Hippocampal formation (tissue), 2 donors: ENCODE data around the gene FSCN2.

Experiments used
- DNase-seq, 2 donors: peaks; one replicate each; lab custom pipeline; 2025; lab: John Stamatoyannopoulos, UW

Gene FSCN2

DNA sequence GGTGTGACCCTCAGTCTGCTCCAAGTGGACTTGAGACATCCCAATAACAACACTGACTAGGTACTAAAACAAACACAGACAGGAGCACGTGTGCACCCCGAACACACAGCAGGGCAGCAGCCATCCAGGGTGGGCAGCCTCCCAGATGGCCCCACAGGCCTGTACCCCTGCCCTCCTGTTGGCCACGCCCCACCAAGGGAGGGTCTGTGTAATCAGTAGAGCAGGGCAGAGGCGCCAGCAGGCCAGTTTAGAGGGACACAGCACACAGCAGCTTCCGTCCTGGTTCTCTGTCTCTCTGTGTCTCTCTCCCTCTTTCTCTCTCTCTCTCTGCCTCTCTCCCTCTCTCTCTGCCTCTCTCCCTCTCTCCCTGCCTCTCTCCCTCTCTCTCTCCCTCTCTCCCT, 37.0 kb upstream of the FSCN2 start:
- no peak for DNase-seq

DNA sequence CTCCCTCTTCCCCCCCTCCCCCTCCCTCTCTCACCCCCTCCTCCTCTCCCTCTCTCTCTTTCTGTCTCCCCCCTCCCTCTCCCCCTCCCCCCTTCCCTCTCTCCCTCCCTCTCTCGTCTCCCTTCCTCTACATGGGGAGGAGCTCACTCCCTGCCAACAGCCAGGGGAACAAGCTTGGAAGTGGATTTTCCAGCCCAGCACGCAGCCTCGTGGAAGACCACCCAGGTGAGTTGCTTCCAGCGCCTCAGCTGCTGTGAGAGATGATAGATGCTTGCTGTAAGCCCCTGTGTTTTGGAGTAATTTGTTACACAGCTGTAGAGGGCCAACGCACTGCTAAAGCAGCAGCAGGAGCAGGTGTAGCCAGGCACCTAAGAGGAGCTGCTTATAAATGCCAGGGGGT, 36.4 kb upstream of the FSCN2 start:
- no peak for DNase-seq

DNA sequence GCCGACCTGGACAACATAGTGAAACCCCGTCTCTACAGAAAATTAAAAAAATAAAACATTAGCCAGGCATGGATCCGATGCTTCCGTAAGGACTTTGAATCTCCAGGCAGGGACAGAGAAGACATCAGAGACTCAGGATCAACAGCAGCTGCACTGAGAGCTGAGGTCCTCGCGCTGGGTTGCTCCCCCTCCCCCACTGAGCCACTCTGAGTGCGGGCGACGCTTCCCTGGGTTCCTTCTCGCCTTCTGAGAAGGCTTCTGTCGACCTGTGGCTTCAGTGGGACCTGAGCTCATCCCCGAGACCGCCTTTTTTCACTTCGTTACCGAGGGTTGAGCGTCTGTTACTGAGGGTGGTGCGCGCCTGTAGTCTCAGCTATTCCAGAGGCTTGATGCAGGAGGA, 36.0 kb upstream of the FSCN2 start:
- DNase-seq, result no peak

DNA sequence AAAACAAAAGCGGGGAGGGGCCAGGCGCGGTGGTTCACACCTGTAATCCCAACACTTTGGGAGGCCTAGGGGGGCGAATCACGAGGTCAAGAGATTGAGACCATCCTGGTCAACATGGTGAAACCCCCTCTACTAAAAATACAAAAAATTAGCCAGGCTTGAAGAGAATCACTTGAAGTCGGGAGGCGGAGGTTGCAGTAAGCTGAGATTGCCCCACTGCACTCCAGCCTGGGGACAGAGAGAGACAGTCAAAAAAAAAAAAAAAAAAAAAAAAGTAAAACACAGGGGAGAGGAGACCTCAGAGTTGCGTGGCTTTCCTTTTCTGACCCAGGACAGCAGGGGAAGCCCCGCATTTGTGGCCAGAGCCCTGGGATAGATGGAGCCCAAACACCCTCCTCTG, 35.5 kb upstream of the FSCN2 start:
- no peak for DNase-seq

DNA sequence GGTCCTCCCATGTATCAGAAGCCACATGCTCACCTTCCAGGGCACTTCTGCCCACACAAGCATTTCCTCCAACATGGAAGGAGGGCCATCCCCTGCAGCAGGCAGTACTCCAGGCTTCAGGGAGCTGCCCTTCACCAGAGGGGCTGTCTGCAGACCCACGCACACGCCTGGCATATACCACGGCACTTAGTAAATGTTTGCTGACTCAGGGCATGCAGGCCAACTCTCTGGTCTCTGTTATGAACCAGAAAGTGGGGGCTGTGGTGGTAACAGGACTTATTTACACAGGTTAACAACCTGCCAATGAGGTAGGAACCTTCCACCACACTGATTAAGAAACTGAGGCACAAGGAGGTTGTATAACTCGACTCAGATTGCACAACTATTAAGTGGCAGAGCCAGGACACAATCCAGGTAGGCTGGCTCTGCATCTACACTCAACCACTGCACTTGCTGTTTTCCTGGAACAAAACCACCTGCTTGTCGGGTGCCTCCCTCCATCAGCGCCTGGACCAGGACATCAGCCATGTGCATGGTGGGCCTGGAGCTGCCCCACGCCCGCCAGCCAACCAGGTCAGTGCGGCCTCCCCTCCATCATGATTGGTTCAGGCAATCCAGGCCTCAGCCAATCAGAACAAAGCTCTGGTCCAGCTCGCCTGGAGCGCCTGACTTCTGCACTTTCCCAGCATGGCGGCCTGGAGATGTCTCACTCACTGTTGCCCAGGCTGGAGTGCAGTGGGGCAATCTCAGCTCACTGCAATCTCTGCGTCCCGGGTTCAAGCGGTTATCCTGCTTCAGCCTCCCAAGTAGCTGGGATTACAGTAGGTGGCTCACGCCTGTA, 34.8 kb upstream of the FSCN2 start:
- no peak for DNase-seq

DNA sequence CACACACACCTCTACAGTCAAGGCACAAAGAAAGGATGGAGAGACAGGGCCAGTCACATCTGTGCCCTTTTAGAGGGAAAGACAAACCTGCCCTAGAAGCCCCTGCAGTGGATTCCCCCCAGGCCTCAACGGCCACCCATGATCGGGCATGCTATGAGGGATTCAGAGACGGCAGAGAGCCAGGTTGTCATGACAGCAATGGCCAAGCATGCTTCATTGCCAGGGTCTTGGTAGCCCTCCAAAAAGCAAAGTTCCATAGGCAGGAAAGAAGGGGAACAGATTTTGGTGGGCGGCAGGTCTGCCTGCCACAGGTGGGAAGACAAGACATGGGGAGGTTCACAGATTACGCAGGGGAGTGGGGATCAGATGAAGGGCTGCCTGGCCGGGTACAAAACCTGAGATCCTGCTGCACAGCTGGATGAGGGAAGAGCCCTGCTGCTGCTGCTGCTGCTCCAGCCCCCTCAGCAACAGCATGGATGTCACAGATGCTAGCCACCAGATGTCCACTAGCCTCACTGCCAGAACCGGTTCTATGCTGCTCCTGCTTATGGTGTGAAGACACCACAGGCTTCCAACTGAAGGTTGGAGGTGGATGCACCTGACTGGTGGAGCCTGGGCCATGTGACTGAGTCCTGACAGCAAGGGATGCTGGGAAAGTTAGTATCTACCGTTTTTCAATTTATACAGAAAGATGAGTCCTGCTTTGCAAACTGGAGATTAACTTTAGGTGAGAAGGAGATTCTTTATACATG, 33.4 kb upstream of the FSCN2 start:
- DNase-seq, result no peak

DNA sequence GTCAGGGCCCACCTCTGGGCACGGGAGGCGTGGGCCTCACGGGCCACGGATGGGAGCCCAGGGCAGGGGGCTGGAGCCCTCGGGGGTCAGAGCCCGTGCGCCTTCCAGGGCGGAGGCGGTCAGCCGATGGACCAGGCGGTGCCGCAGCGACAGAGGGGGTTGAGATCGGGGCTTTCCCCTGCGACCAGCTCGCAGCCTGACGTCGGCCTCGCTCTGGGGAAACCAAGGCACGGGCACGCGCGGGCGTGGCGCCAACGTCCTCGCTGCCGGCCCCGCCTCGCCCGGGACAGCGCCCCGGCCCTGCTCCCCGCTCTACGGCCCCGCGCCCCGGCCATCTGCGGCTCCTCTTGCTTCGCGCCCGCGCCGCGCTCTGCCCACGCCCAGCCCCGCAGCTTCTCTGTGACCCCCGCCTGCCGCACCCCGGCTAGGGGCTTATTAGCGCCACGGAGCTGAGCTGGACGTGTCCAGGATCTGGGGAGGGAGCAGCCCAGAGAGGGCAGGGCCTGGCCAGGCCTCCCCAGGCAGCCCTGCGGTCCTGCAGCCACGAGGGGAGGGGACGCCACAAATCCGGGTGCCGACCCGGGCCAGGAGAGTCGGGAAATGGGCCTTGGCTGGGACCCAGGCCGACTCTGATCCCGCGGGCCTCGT, 29.1 kb upstream of the FSCN2 start:
- no peak for DNase-seq

DNA sequence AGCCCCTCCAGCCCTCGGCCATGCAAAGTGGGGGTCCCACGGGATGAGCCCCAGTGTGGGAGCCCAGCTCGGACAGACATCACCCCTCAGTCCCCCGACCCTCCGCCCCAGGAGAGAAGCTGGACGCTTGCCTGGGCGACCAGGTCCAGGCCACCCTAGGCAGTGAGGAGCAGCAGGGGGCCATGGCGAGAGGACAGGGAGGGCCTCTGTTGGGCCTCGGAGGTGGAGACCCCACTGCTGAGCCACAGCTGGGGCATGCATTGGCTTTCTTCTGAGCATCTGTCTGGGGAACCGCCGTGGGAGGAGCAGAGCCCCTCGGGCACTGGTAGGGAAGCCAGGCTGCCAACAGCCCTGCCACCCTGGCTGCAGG, 28.6 kb upstream of the FSCN2 start:
- DNase-seq, result no peak

DNA sequence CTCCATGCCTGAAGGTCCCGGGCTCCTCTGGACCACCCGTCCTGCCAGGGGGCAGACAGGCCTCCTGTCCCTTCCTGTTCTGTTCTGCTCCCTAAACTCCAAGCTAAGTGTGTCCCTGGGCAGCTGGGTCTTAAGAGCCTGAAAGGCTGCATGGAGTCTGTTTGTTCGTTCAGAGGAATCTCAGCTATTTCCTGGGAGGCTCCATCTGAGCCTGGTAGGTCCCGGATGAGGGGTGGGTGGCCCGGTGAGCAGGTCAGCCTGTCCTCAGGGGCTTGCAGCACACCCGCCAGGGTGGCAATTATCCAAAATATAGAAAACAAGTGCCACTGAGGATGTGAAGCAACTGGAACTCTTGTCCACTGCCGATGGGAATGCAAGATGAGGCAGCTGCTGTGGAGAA, 28.1 kb upstream of the FSCN2 start:
- DNase-seq, result no peak

DNA sequence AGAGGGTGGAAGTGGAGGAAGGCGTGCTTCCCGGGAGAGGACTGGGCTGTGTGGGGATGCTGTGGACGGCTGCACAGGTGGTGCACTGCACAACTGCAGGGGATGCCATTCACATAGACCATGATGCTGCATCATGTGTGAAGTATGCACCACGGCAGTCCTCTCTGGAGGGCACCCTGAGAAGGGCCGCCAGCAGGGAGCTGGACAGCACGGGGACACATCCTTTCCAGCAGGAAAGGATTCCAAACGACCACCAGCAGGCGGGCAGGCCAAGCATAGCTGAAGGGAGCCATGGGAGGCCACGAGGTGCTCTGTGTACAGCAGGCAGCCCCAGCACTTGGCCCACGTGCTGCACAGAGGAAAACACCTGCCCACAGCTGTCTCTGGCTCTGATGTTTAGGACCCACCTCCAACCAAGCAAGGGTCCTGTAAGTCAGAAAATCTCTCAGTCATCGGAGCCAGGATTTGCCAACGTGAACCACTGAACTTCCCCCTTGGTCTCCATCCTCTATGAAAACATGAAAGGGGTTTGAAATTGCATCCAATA, 25.6 kb upstream of the FSCN2 start:
- DNase-seq, result no peak

DNA sequence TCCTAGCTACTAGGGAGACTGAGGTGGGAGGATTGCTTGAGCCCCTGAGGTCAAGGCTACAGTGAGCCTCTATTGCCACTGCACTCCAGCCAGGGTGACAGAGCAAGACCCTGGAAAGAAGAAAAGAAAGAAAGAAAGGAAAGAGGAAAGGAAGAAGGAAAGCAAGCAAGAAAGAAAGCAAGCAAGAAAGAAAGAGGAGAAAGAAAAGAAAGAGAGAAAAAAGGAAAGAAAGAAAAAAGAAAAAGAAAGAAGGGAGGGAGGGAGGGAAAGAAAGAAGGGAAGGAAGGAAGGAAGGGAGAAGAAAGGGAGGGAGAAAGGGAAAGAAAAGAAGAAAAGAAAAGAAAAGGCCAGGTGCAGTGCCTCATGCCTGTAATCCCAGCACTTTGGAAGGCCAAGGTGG, 24.6 kb upstream of the FSCN2 start:
- DNase-seq, result no peak

DNA sequence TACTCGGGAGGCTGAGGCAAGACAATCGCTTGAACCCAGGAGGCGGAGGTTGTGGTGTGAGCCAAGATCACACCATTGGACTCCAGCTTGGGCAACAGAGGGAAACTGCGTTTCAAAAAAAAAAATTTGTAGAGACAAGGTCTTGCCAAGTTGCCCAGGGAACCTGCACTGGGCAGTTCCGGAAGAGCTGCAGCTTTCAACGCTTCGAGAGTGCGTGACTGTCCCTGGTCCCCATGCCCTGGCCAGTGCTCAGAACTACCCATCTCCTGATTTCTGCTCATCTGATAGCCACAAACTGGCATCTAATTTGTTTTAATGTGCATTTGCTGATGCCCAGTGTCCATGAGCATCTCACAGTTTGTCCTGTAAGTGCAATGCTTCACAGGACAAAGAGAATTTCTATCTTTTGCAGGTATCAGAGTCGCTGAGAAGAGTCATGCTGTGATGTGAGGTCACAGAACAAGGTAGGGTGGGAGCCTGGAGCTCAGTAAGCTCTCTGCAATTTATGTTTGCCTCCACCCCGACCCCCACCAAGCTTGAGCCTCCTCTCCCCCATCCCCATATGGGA, 19.5 kb upstream of the FSCN2 start:
- no peak for DNase-seq

DNA sequence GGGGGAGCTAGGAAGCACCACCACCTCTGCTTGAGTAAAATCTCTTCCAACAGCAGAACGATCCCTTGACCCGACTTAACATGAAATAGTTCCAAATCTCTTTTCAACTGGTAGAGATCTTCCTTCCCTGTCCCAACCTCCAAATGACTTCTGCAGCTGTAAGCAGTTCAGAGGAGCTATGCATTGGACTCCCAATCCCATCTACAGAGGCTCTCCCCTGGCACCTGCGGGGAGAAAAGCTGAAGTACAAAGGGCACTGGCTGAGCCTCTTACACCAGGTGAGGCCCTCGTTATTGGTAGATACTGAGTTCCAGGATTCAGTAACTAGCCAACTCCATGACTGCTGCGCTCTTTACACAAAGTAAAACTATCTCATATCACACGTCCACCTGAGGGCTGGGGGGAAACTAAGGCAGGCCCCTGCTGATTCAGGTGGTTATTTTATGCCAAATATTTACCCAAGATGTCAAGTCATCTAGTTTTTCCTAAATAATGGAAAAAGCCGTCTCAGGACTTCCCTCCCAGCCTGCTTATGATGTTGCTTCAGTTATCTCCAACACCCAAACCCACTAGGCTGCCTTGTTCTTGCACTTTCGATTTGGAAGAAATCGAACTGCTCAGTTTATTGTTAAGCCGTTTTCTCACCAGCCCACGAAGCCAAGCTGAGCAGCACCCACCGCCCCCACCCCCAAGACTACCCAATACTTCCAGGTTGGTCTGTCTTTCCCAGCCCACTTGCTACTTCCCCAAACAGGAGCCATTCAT, 18.8 kb upstream of the FSCN2 start:
- no peak for DNase-seq

DNA sequence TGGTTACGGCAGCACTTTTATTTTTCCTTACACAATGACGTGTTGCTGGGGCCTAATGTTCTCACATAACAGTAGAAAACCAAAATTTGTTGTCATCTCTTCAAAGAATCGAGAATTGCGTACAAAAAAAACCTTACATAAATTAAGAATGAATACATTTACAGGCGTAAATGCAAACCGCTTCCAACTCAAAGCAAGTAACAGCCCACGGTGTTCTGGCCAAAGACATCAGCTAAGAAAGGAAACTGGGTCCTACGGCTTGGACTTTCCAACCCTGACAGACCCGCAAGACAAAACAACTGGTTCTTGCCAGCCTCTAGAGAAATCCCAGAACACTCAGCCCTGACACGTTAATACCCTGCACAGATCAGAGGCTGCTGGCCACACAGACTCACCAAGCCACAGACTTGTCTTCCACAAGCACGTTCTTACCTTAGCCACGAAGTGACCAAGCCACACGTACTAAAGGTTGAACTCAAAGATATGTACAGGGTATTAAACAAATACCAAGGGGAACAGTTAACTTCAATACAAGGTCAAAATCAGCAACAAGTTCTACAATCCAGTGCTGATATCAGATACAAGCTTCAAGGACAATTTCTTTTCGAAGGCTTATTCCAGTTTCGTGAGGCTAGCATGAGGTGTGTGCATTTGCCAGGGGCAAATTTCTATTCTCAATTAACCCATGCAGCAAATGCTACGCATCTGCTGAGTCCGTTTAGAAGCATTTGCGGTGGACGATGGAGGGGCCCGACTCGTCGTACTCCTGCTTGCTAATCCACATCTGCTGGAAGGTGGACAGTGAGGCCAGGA, 18.0 kb upstream of the FSCN2 start:
- no peak for DNase-seq

DNA sequence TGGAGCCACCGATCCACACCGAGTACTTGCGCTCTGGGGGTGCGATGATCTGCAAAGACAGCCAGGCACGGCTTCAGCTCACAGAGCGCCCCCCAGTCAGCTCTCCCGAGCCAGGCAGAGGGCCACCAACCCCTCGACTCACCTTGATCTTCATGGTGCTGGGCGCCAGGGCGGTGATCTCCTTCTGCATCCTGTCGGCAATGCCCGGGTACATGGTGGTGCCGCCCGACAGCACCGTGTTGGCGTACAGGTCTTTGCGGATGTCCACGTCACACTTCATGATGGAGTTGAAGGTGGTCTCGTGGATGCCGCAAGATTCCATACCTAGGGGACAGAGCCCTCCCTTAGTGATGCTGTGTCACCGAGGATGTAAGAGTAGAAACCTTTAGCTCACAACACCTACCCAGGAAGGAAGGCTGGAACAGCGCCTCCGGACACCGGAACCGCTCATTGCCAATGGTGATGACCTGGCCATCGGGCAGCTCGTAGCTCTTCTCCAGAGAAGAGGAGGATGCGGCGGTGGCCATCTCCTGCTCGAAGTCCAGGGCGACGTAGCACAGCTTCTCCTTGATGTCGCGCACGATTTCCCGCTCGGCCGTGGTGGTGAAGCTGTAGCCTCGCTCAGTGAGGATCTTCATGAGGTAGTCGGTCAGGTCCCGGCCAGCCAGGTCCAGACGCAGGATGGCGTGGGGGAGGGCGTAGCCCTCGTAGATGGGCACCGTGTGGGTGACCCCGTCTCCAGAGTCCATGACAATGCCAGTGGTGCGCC, 17.2 kb upstream of the FSCN2 start:
- no peak for DNase-seq

DNA sequence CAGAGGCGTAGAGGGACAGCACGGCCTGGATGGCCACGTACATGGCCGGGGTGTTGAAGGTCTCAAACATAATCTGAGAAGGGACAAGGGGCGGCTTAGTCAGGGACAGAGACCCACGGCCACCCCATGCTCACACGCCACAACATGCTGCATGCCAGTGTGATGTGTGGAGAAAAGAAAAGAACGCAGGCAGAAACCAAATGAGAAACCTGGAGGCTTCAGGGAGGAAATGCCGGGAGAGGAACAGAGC, 16.7 kb upstream of the FSCN2 start:
- DNase-seq, result no peak

DNA sequence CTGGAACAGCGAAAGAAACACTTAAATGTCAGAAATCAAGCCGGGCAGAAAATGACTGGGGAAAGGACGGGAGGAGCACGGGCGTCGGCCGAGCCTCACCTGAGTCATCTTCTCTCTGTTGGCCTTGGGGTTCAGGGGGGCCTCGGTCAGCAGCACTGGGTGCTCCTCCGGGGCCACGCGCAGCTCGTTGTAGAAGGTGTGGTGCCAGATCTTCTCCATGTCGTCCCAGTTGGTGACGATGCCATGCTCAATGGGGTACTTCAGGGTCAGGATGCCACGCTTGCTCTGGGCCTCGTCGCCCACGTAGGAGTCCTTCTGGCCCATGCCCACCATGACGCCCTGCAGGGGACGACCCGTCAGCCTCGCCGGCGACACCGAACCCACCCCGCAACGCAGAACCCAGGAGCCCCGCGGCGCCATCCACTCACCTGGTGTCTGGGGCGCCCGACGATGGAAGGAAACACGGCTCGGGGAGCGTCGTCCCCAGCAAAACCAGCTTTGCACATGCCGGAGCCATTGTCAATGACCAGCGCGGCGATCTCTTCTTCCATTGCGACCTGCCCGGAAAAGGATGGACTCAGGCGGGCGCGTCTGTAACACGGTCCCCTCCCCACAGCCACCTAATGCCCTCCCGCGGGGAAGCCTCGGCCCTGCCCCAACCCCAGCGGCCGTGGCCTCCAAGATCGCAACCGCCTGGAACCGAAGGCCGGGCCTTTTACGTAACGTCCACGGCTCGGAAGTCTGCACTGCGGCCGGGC, 16.2 kb upstream of the FSCN2 start:
- no peak for DNase-seq

DNA sequence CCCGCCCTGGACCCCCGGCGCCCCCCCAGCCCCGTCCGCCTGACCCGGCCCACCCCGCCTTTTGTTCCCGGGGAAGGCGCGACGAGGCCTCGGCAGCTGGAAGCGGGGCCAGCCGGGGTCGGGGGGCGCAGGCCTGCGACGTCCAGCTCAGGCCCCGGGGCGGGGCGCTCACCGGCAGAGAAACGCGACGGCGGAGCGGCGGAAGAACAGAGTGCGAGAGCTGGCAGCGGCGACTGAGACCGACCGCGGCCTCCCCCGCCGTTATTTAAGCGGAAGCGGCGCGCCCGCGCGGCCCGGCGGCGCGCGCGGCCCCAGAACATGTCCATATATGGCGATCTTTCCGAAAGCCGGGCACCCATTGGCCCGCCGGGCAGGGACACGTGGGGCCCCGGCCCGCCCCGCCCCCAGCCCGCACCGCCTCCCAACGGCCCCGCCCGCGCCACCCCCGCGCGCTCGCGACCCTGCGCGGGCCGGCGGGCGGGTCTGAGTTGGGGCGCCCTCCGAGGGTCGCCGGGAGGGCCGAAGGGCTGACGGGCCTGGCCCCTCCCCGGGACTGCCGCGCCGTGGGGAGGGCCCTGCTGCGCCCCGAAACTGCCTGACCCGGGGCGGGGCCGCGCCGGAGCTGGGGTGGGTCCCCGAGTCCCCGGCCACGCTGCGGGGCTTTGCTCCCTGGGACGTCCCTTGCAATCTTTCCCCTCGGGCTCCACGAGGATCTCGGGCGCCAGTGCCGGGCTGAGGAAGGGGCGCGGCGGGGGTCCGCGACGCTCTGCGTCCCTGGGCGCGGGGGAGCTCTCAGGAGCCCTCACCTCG, 15.4 kb upstream of the FSCN2 start, which contains the start of gene ACTG1:
Gene ACTG1, minus strand, starts transcription at position 238 of the 810 bp plus-strand sequence. CDS start 445 bp downstream, outside the sequence.
- DNase-seq, result peak; percentile 87 to 89

DNA sequence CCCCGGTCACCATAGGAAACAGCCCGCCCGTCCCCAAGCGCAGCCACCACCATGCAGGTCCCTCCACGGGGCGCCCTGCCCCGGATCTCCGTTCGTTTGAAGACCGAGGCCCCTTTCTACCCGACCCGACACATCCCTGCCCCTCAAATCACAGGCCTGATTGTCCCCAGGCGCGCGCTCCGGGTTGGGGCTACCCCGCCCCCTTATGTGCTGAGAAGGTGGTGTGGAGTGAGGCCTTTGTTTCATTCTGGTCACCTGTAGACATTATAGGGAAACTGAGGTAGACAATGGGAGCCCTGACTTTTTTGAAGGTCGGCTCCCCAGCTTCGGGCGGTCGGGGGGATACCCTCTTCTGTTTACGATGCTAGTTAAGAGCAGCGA, 14.8 kb upstream of the FSCN2 start:
- peak; percentile 45 to 52 for DNase-seq
